Measurements from ENCODE around the gene MLKL. TPM values are rescaled to one million over a fixed set of nuclear protein-coding genes. Genes with fewer than 3 reads are reported as not detected.

MLKL gene
- total RNA-seq, 4 donors from 2014 or later, result 6.4 to 15.5 (median 10.8) TPM

DNA sequence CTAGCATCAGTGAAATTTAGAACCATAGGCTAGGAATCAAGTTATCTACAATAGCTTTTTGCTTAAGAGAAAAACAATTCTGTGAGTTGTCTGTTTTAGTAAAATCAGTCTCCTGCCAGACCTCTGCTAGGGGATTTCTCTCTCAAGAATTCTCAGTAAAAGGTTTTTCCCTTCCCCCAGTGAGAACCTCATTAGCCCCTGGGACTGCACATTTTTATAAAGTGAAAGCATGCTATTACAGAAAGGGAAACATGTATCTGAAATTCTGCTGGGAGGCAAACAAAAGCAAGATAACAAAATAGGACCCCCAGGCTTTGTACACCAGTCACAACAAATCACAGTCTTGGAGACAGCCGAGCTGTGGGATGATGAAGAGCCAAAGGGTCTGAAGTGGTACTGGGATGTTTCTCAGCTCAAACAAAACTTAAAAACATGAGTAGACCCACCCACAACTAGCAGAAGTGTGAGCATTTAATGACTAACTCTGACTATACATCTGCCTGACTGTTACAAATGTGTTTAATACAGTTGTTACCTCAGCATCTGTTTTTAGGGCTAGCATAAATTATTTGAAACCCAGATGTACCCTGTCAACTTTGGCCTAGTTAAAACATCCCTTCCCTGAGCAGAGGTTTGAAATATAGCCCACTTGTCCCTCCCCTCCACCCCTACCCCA, 73.8 kb downstream of the MLKL start:
- Histone ChIP-seq H3K9me3 (no peaks in the 10 kb centered on the region), H3K4me3 (no peak overlapping the region), H3K36me3 (peaks cover 0 to 99% of the 10 kb centered on the region in 2 donors), H3K27me3 (no peaks in the 10 kb centered on the region), H3K27ac (peak overlapping the region in 1 of 4 donors; percentile 22), H3K4me1 (no peaks in the 10 kb centered on the region)
- WGBS, 2 donors (ENCODE audit: low coverage in 1 of 2), result 33 to 40% methylated on average over 1 of the region's 1 CpG
- TF ChIP-seq EP300 (IDR thresholded peaks at IDR 0.05) (no peak), POLR2A (IDR thresholded peaks at IDR 0.05) (no peak), POLR2AphosphoS5 (IDR thresholded peaks at IDR 0.05) (no peak)
- TF ChIP-seq, protein P1, sequence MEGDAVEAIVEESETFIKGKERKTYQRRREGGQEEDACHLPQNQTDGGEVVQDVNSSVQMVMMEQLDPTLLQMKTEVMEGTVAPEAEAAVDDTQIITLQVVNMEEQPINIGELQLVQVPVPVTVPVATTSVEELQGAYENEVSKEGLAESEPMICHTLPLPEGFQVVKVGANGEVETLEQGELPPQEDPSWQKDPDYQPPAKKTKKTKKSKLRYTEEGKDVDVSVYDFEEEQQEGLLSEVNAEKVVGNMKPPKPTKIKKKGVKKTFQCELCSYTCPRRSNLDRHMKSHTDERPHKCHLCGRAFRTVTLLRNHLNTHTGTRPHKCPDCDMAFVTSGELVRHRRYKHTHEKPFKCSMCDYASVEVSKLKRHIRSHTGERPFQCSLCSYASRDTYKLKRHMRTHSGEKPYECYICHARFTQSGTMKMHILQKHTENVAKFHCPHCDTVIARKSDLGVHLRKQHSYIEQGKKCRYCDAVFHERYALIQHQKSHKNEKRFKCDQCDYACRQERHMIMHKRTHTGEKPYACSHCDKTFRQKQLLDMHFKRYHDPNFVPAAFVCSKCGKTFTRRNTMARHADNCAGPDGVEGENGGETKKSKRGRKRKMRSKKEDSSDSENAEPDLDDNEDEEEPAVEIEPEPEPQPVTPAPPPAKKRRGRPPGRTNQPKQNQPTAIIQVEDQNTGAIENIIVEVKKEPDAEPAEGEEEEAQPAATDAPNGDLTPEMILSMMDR (IDR thresholded peaks at IDR 0.05), result no peak
- no peak for ATAC-seq

DNA sequence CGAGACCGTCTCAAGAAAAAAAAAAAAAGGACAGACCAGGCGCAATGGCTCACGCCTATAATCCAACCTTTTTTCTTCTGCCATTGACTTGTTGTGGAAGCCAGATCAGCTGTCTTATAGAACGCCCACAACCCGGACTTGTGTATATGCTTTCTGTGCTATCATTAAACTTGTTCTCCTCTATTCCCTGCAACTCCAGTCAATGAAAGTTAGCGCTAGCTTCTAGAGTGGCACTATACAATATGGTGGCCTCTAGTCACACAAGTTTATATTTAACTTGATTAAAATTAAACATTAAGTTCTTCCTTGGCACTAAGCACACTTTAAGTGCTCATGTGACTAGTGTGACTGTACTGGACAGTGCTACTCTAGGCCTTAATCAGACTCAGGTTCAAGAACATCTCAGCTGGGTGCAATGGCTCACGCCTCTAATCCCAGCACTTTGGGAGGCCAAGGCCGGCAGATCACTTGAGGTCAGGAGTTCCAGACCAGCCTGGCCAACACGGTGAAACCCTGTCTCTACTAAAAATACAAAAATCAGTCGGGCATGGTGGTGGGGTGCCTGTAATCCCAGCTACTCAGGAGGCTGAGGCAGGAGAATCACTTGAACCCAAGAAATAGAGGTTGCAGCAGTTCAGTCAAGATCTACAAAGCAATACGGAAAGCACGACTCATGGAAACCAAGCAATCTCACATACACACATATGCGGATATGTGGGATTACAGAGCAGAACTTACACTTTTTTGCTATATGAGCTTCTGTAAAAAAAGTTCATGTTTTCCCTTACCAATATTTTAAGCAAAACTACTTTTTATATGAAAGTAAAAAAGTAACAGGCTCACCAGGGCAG, 74.9 kb downstream of the MLKL start:
- H3K27me3 ChIP-seq, result no peaks in the 10 kb centered on the region
- no peaks in the 10 kb centered on the region for H3K9me3 ChIP-seq
- no peaks in the 10 kb centered on the region for H3K4me1 ChIP-seq
- TF ChIP-seq, protein P1 (IDR thresholded peaks at IDR 0.05), result no peak
- TF ChIP-seq EP300 (IDR thresholded peaks at IDR 0.05) (no peak), POLR2A (IDR thresholded peaks at IDR 0.05) (no peak), POLR2AphosphoS5 (IDR thresholded peaks at IDR 0.05) (no peak)
- no peak for ATAC-seq
- WGBS, 2 donors (ENCODE audit: low coverage in 1 of 2), result 89 to 91% methylated on average over 8 to 10 of the region's 14 CpGs
- H3K36me3 ChIP-seq, result peaks cover 0 to 90% of the 10 kb centered on the region in 2 donors
- H3K27ac ChIP-seq, result no peak overlapping the region
- H3K4me3 ChIP-seq, result no peak overlapping the region

DNA sequence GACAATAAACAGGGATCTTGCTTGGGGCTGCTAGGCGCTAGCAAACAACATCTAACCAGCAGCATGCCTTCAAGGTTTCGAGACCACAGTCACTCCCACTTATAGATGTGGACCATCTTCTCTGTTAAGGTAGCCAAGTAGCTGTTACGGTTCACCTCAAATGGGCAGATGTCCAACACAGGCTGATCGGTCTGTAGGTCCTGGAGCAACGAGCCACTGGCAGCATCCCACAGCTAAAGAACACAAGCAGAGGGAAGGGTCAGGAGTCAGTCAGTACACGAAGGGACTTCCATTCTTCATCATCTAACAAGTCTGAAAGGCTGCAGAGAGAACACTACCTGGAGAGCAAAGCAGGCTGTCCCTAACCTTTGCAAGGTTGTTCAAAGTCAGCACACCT, 76.8 kb downstream of the MLKL start:
- 67 to 82% methylated on average over 4 to 6 of the region's 6 CpGs for WGBS, 2 donors (ENCODE audit: low coverage in 1 of 2)
- TF ChIP-seq POLR2AphosphoS5 (IDR thresholded peaks at IDR 0.05) (no peak), POLR2A (IDR thresholded peaks at IDR 0.05) (no peak), EP300 (IDR thresholded peaks at IDR 0.05) (no peak)
- TF ChIP-seq, protein P1 (IDR thresholded peaks at IDR 0.05), result no peak
- ATAC-seq, result no peak
- Histone ChIP-seq H3K4me3 (no peak overlapping the region), H3K27me3 (no peaks in the 10 kb centered on the region), H3K36me3 (peaks cover 0 to 81% of the 10 kb centered on the region in 2 donors), H3K4me1 (no peaks in the 10 kb centered on the region), H3K9me3 (no peaks in the 10 kb centered on the region), H3K27ac (no peak overlapping the region)

DNA sequence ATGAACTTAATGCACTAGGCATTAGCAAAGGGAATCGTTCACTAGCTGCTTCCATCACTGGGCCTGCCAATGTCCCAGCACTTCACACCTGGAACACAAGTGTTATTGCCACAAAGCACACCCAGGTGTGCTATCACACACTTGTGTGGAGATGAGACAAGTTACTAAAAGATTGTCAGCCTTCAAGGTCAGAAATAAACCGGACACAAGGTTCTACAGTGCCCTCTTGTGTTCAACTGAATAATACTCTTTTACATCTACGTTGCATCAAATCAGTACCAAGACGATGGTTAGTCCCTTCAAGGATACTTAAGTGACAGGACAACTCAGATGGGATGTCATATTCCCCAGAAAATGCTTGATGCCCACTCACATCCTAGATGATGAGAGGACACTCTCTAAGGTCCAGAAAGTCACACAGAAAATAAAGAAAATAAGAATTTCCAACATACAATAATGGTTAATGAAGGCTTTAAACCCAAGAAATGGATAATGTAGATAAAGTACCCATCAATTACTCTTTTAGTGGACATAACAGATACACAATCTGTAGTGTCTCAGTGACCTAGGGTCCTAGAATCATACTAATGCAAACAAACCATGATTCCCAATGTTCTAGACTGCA, 77.3 kb downstream of the MLKL start:
- H3K27ac ChIP-seq, result no peak overlapping the region
- no peaks in the 10 kb centered on the region for H3K27me3 ChIP-seq
- no peak for ATAC-seq
- no peaks in the 10 kb centered on the region for H3K4me1 ChIP-seq
- WGBS, 2 donors (ENCODE audit: low coverage in 1 of 2), result 35 to 58% methylated on average over 2 to 3 of the region's 4 CpGs
- no peak overlapping the region for H3K4me3 ChIP-seq
- TF ChIP-seq, protein P1 (IDR thresholded peaks at IDR 0.05), result peak; percentile 30 to 61 (median 60)
- no peak for TF ChIP-seq POLR2A (IDR thresholded peaks at IDR 0.05)
- no peaks in the 10 kb centered on the region for H3K9me3 ChIP-seq
- peaks cover 0 to 78% of the 10 kb centered on the region in 2 donors for H3K36me3 ChIP-seq
